GM21825 (cell line): Measurements from ENCODE around the gene SGCD.

Experiments used
- ATAC-seq: cut with Tn5 transposase; IDR thresholded peaks from one replicate; pipeline ENCODE4 v1.9.1; 2021; ENCODE audit warnings: mild to moderate bottlenecking, moderate library complexity; ENCODE audit not compliant: unreplicated experiment

The SGCD gene

GRCh38 chr5:156498226-156498980 lies 171.4 kb downstream of the SGCD start:
- no peak for ATAC-seq

GRCh38 chr5:156500755-156501154 lies 173.8 kb downstream of the SGCD start:
- ATAC-seq, result no peak

- no peak for ATAC-seq
Observed at GRCh38 chr5:156505101-156505500, 178.1 kb downstream of the SGCD start.

- no peak for ATAC-seq
Observed at GRCh38 chr5:156513123-156513815, 186.3 kb downstream of the SGCD start.

- ATAC-seq, result no peak
Observed at GRCh38 chr5:156515121-156515520, 188.2 kb downstream of the SGCD start.

- no peak for ATAC-seq
Observed at GRCh38 chr5:156515803-156516360, 188.9 kb downstream of the SGCD start.

- ATAC-seq, result no peak
Observed at GRCh38 chr5:156522651-156523529, 195.9 kb downstream of the SGCD start.

GRCh38 chr5:156523607-156524006 lies 196.6 kb downstream of the SGCD start:
- ATAC-seq, result no peak

GRCh38 chr5:156526081-156526925 lies 199.3 kb downstream of the SGCD start:
- no peak for ATAC-seq

GRCh38 chr5:156527611-156528010 lies 200.6 kb downstream of the SGCD start:
- ATAC-seq, result no peak

- ATAC-seq, result no peak
Observed at GRCh38 chr5:156528673-156529072, 201.7 kb downstream of the SGCD start.

GRCh38 chr5:156529892-156530291 lies 202.9 kb downstream of the SGCD start:
- no peak for ATAC-seq

- ATAC-seq, result no peak
Observed at GRCh38 chr5:156531199-156531598, 204.2 kb downstream of the SGCD start.

GRCh38 chr5:156532921-156533320 lies 206.0 kb downstream of the SGCD start:
- ATAC-seq, result no peak

GRCh38 chr5:156534085-156534484 lies 207.1 kb downstream of the SGCD start:
- ATAC-seq, result no peak

- ATAC-seq, result no peak
Observed at GRCh38 chr5:156534906-156535485, 208.0 kb downstream of the SGCD start.

GRCh38 chr5:156540491-156540890 lies 213.5 kb downstream of the SGCD start:
- ATAC-seq, result no peak

GRCh38 chr5:156541582-156541981 lies 214.6 kb downstream of the SGCD start:
- ATAC-seq, result no peak

GRCh38 chr5:156543348-156544145 lies 216.6 kb downstream of the SGCD start:
- ATAC-seq, result no peak
